H1 (cell line): ENCODE measurements around the gene ABCA6.

Experiments
- CHD1 ChIP-seq: IDR thresholded peaks from 2 replicates; pipeline ENCODE4 v1.6.1; 2012; ENCODE audit warnings: low read depth, low read length, improper control_type of control experiment
- EZH2 ChIP-seq: fragments of 200-600 bp; sonication (generic); IDR thresholded peaks from 2 replicates; pipeline ENCODE4 v1.7.1; 2012; ENCODE audit warnings: low read depth, mild to moderate bottlenecking, moderate library complexity, low read length, inconsistent platforms; ENCODE audit not compliant: severe bottlenecking
- GTF2F1 ChIP-seq: IDR thresholded peaks from 2 replicates; pipeline ENCODE4 v1.6.1; 2012; ENCODE audit warnings: low read depth, low read length, improper control_type of control experiment, borderline replicate concordance
- HDAC6 ChIP-seq: IDR thresholded peaks from one replicate; pipeline ENCODE4 v1.7.1; 2012; ENCODE audit warnings: low read depth, mild to moderate bottlenecking, inconsistent platforms, low read length, moderate library complexity
- KDM4A ChIP-seq: IDR thresholded peaks from one replicate; pipeline ENCODE4 v1.7.1; 2012; ENCODE audit warnings: low read depth, mild to moderate bottlenecking, moderate library complexity, low read length, inconsistent platforms; ENCODE audit not compliant: severe bottlenecking
- POLR2A ChIP-seq, 2 experiments: IDR thresholded peaks; 1 replicate in 1 of 2; 2 replicates in 1 of 2; pipeline ENCODE4 v1.6.1; 2011; ENCODE audit warnings: low read depth in 2 of 2, low read length in 2 of 2, mild to moderate bottlenecking in 2 of 2; ENCODE audit errors: control extremely low read depth in 1 of 2
- POLR2AphosphoS5 ChIP-seq: IDR thresholded peaks from 2 replicates; pipeline ENCODE4 v1.6.1; 2011; ENCODE audit warnings: low read depth, low read length
- ZNF274 ChIP-seq: IDR thresholded peaks from 2 replicates; pipeline ENCODE4 v1.7.0; 2012; ENCODE audit warnings: low read length, borderline replicate concordance; ENCODE audit errors: extremely low read depth
- TF ChIP-seq, protein P1 (sequence below), 3 experiments: IDR thresholded peaks; 1 replicate in 2 of 3; 2 replicates in 1 of 3; pipeline versions ENCODE4 v1.5.1 to v1.6.1; 2011; ENCODE audit warnings: low read length in 3 of 3, mild to moderate bottlenecking in 3 of 3, inconsistent platforms in 2 of 3, low read depth in 1 of 3, moderate library complexity in 1 of 3; ENCODE audit not compliant: insufficient read depth in 1 of 3; ENCODE audit errors: control extremely low read depth in 1 of 3

DNA sequence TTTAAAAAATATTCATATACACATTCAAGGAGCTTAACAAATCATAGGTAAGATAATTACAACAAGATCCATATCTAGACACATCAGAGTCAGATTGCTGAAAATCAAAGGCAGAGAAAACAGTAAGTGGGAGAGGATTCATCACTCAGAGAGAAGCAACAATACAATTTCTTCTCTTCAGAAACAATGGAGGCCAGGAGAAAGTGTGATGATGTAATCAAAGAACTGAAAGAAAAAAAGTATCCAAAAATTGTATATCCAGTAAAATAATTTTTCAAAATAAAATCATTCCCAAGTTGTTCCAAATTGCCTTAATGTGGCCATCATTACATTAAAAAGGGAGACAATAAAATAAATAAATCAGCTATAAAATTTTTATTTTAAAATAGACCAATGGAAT lies 17.7 kb upstream of the ABCA6 start:
- TF ChIP-seq EZH2, result no peak
- no peak for TF ChIP-seq CHD1
- no peak for TF ChIP-seq ZNF274
- TF ChIP-seq HDAC6, result no peak
- TF ChIP-seq, protein P1, sequence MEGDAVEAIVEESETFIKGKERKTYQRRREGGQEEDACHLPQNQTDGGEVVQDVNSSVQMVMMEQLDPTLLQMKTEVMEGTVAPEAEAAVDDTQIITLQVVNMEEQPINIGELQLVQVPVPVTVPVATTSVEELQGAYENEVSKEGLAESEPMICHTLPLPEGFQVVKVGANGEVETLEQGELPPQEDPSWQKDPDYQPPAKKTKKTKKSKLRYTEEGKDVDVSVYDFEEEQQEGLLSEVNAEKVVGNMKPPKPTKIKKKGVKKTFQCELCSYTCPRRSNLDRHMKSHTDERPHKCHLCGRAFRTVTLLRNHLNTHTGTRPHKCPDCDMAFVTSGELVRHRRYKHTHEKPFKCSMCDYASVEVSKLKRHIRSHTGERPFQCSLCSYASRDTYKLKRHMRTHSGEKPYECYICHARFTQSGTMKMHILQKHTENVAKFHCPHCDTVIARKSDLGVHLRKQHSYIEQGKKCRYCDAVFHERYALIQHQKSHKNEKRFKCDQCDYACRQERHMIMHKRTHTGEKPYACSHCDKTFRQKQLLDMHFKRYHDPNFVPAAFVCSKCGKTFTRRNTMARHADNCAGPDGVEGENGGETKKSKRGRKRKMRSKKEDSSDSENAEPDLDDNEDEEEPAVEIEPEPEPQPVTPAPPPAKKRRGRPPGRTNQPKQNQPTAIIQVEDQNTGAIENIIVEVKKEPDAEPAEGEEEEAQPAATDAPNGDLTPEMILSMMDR (IDR thresholded peaks at IDR 0.05; ENCODE audit: control extremely low read depth in 1 of 3, insufficient read depth in 1 of 3, low read depth in 1 of 3, low read length in 3 of 3), result no peak
- no peak for TF ChIP-seq POLR2AphosphoS5
- no peak for TF ChIP-seq POLR2A (IDR thresholded peaks at IDR 0.05; ENCODE audit: control extremely low read depth in 1 of 2, low read depth in 2 of 2, low read length in 2 of 2)
- TF ChIP-seq KDM4A, result no peak
- no peak for TF ChIP-seq GTF2F1
